ENCODE measurements around the gene RND2.

Gene RND2

GRCh38 chr17:43079641-43080302 lies 54.7 kb downstream of the RND2 start:
- no peak for DNase-seq (ENCODE audit: low read depth in 2 of 2)

All from fibroblast of skin of left biceps (primary cell).